HG03378 (cell line): Measurements from ENCODE around the gene GPR150.
"Not testable (repeated sequence)": the region's sequence is repeated elsewhere in the genome, so short reads cannot be mapped to it uniquely, and the experiment has no call there.

Experiments used
- ATAC-seq: cut with Tn5 transposase; IDR thresholded peaks from one replicate; pipeline ENCODE4 v1.9.1; 2021; ENCODE audit warnings: mild to moderate bottlenecking, moderate library complexity; ENCODE audit not compliant: unreplicated experiment

GPR150 gene

DNA sequence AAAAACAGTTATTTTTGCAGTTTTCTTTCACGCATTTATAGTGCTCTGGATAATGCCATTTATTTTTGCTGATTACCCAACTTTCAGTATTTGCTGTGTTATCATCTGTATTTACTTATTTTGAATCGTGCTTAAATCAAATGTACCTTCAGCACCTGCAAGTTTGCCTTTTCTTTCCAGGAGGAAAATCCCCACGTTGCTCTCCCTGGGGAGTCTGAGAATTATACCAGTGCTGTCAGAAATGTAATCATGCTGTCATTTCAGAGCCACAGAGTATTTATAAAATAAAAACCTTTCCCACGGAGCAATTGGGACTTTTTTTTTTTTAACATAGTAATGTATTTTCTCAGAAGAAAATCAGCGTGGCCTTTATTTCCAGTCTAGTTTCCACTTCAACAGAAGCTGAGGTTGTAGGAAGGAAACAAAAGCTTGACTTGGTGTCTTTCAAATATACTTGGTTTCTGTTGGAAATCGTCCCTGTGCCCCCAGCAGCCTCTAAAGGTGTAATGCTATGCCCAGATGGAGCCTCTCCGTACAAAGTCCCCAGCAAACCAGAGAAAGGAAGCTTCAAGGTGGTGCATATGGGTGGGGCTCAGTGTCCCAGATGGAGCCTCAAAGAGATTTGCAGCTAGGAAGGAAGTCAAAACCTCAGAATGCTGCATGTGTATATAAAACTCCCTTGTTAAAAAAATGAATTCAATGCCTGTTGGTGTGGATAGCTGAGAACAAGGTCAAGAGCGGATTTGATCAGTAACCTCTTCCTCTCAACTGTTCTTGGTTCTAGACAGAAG, 2.1 kb downstream of the GPR150 start:
- no peak for ATAC-seq

DNA sequence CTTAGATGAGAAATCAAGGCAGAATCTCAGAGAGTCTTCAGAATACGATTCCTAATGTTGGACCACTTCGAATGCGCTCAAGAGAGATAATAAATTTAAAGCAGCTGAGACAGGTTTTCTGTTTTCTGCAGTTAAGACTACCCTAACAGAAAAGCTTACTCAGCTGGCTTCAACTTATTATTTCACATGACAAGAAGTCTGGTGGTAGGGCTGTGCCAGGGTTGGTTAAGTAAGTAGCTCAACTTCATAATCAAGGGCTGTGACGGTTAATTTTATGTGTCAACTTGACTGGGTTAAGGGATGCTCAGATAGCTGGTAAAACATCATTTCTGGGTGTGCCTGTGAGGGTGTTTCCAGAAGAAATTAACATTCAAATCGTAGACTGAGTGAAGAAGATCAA, 3.8 kb downstream of the GPR150 start:
- ATAC-seq: no peak

DNA sequence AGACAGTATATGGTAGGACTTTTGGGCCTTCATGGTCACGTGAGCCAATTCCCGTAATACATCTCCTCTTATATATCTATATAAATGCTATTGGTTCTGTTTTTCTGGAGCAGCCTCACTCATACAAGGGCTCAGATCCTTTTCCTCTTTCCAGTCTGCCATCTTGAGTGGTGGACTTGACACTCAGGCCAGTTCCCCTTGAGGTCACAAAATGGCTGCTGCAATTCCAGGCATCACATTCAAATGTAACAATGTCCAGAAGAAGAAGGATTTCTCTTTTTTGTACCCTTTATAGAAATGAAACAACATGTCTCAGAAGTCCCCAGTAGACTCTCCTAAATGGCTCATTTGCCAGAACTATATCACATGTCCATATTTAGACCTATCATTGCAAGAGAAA, 4.5 kb downstream of the GPR150 start:
- ATAC-seq: no peak

DNA sequence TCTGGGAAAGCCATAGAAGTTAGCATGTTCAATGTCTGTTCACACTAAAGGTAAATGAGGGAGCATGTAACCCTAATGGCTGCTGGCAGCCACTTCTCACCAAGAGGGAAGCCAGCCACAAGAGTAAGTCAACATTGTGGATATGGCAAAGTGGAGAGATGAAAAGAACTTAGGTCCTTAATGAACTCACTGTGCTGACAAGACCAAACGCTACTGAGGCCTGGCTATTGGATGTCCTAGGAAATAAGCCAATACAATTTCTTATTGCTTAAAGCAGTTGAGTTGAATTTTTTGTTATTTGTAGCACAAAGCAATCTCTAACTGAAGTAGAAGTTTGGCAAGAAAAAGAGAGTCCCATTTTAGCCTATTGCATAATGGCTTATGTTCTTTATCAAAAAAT, 6.8 kb downstream of the GPR150 start:
- ATAC-seq: no peak

DNA sequence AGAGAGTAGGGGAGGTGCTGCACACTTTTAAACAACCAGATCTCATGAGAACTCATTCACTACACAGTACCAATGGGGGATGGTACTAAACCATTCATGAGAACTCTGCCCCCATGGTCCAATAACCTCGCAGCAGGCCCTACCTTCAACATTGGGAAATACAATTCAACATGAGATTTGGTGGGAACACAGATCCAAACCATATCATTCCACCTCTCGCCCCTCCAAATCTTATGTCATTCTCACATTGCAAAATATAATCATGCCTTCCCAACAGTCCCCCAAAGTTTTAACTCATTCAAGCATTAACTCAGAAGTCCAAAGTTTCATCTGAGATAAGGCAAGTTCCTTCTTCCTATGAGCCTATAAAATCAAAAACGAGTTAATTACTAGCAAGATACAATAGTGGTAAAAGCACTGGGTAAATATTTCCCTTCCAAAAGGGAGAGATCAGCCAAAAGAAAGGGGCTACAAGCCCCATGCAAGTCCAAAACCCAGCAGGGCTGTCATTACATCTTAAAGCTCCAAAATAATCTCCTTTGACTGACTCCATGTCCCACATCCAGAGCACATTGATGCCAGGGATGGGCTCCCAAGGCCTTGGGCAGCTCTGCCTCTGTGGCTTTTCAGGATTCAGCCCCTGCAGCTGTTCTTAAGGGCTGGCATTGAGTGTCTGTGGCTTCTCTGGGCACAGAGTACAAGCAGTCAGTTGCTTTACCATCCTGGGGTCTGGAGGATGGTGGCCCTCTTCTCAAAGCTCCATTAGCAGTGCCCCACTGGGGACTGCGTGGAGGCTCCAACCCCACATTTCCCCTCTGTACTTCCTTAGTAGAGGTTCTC, 8.3 kb downstream of the GPR150 start:
- ATAC-seq: no peak

DNA sequence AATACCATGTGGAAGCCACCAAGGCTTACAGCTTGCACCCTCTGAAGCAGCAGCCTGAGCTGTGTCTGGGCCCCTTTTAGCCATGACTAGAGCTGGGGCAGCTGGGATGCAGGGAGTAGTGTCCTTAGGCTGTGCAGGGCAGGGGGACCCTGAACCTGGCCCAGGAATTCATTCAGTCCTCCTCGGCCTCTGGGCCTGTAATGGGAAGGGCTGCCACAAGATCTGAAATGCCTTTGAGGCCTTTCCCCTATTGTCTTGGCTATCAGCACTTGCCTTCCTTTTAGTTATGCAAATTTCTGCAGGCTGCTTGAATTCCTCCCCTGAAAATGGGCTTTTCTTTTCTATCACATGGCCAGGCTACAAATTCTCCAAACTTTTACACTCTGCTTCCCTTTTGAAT, 9.0 kb downstream of the GPR150 start:
- ATAC-seq: no peak

DNA sequence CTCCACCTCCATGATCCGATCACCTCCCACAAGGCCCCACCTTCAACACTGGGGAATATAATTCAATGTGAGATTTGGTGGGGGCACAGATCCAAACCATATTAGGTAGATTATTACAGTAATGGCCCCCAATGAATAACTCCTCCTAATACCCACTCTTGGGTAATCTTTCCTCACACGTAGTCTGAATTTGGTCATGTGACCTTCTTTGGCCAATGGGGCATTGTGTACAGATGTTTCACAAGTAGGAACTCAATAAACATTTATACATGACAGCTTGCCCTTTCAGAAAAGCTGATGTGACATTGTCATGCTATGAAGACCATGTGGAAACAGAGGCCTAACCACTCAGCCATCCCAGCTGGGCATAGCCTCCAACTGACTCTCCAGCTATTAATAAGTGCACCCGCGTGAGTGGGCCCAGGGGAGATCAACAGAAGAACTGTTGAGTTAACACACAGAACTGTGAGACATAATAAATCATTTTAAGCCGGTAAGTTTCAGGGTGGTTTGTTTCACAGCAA, 10.6 kb downstream of the GPR150 start:
- ATAC-seq: no peak

DNA sequence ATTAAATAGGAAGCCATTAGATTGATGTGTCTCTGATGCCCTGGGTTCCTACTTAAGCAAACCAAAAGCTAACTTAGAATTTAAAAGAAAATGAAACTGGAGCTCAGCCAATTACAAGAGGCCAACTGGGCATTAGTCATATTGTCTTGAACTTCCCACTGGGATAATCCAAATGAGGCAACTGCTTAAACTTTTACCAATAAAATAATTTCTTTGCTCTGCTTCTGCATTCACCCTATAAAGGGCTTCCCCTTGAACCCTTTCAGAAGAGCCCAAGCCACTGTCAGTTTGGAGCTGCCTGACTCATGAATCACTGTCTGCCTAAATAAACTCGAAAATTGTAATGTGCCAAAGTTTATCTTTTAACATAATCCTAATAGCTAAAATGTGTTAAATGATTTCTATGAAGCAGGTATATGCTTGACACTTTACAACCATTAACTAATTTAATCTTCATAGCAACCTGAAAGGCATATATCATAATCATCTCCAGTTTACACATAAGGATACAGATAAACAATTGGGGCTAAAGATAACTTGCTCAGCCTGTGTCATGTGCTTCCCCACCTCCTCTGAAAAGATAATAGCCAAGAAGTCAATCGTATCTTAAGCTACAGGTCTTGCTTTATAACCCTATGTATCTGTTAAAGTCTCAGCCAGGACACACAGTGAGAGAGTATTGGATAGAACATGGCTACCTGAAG, 11.5 kb downstream of the GPR150 start:
- ATAC-seq: peak; percentile 13

DNA sequence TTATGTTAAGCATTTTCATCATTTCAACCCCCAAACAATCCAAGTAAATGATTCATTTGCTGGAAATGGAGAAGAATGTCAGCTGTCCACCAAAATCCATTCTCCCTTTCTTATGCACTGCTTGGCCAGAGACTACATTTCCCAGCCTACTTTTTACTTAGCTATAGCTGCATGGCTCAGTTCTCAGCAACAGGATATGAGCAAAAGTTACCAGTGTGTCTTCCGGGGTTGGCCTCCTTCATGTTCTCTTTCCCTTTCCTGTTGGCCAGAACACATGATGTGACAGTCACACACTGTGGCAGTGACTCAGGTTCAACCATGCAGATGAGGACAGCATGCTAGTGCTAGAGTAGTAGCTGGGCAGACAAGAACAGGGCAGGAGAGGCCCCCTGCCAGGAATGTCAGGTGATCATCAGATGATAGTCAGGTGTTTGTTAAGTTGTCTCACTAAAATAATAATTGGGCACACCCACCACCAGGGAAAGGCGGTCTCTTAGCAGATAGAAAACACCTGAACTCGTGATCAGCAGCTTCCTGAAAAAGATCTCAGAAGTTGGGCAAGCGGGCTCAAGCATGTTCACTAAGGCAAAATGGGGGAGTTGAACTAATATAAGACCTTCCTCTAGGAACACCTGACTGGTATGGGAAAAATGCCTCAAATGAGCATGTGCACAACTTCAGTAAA, 12.2 kb downstream of the GPR150 start:
- ATAC-seq: peak; percentile 97

DNA sequence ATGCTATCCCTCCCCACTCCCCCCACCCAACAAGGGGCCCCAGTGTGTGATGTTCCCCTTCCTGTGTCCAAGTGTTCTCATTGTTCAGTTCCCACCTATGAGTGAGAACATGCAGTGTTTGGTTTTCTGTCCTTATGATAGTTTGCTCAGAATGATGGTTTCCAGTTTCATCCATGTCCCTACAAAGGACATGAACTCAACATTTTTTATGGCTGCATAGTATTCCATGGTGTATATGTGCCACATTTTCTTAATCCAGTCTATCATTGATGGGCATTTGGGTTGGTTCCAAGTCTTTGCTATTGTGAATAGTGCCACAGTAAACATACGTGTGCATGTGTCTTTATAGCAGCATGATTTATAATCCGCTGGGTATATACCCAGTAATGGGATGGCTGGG, 13.1 kb downstream of the GPR150 start:
- not testable (repeated sequence) for ATAC-seq

DNA sequence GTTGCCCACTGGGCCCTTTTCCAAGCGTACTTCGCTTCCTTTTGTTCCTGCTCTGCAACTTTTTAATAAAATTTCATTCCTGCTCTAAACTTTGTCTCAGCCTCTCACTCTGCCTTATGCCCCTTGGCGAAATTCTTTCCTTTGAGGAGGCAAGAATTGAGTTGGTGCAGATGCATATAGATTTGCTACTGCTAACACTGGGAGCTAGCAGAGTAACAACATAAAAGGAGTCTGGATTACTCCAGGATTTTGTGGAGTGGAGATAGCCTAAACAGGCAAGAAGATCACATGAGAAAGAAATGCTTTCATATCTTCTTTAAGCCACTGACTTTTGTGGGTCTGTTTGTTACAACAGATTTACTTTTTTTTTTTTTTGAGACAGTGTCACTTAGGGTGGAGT, 13.8 kb downstream of the GPR150 start:
- no peak for ATAC-seq

DNA sequence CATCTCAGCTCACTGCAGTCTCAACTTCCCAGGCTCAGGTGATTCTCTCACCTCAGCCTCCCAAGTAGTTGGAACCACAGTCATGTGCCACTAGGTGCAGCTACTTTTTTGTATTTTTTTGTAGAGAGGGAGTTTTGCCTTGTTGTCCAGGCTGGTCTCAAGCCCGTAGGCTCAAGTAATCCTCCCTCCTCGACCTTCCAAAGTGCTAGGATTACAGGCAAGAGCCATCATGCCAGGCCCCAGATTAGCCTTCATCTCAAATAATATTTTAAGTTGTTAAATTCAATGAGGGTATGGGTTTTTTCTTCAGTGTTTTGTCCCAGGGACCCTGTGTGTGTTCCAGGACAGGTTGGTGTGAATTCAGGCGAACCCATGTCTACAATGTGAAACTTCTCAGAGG, 14.2 kb downstream of the GPR150 start:
- ATAC-seq: no peak

DNA sequence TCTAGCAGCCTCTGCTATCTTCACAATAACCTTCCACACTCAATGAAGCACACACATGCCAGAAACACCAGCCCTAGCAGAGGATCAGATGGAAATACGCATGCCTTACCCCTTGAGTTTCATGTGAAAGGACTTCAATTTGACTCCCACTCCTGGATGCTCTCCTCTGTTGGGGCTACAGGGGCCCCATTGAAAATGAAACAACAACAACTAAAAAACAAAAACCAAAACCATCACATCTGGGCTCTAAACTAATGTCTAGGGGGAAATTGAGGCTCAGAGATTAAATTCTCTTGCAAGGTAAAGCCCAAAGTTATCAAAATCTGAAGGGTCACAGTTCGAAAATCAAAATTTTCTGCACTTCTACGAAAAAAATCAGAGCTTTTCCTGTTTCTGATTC, 18.7 kb downstream of the GPR150 start:
- no peak for ATAC-seq

DNA sequence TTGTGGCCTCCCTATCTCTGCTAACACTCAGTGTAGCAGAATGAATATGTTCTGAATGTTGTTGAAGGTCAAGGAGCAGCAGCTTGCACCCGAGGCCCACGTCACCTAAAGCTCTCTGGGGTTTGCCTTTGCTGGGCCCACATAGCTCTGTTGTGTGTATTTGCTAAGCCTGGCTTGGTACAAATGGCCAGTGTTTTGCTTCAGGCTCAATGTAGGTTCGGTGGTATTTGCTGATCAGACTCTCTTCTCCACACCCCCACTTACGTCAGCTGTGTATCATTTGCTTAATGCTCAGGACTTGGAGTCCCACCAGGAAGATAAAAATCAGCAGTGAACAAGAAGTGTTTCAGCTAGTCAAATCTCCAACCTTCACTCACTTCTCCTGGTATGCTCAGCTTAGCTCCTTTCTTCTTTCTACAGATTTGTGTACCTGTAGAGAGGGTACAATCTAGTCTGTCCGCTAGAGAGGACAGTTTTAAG, 21.9 kb downstream of the GPR150 start:
- no peak for ATAC-seq

DNA sequence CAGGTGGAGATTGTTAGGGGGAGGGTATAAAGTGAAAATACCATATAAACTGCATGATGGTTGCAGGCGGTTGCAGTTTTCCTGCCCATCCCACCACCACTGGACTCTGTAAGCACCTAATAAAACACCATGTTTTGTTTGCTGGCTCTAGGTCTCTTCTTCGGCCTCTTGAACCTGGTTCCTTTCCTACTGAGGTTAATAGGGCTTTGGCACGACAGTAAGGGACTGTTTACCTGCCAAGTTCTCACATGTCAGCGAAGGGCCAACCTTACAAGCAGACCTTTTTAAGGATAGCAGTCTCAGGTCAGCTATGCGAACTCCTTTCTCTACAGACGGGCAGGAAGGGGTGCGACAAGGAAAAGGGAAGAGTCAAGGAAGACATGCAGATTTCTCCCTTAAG, 23.3 kb downstream of the GPR150 start:
- no peak for ATAC-seq

DNA sequence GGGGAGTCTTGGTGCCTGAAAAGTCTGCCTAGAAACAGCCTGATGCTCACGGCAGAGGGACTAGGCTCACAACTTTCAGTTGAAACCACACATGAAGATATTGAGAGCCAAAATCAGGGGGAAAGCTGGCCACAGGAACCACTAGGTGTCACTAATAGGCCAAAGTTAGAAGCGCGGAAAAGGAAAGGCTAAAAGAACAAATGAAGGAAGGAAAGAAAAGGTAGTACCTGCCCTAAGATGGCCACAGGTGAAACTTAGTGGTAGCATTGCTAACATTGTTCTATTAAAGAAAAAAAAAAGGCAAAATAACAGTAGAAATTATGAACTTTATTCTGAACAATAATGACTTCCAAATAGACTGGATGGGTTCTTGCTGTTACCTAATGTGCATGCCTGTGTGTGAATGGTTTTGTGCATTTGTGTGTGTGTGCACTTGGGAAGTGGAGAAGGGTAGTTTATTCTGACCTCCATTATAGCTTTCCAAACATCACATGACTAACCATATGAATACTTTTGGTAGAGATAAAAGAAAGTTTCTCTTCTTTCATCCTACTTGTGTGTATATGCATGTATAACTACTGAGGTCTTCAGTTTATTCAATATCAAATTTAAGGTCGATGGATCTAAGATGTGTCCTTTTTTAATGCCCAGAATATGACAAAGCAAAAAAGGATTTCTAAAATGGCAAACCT, 24.6 kb downstream of the GPR150 start:
- ATAC-seq: peak; percentile 59

DNA sequence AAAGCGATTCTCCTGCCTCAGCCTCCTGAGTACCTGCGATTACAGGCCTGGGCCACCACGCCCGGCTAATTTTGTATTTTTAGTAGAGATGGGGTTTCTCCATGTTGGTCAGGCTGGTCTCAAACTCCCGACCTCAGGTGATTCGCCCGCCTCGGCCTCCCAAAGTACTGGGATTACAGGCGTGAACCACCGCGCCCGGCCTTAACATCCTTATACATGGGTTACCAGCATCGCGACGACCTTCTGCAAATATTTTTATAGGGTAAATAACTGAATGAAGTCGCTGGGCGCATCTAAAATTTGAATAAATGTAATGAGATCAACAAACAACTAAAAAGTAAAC, 26.3 kb downstream of the GPR150 start:
- ATAC-seq: not testable (repeated sequence)

DNA sequence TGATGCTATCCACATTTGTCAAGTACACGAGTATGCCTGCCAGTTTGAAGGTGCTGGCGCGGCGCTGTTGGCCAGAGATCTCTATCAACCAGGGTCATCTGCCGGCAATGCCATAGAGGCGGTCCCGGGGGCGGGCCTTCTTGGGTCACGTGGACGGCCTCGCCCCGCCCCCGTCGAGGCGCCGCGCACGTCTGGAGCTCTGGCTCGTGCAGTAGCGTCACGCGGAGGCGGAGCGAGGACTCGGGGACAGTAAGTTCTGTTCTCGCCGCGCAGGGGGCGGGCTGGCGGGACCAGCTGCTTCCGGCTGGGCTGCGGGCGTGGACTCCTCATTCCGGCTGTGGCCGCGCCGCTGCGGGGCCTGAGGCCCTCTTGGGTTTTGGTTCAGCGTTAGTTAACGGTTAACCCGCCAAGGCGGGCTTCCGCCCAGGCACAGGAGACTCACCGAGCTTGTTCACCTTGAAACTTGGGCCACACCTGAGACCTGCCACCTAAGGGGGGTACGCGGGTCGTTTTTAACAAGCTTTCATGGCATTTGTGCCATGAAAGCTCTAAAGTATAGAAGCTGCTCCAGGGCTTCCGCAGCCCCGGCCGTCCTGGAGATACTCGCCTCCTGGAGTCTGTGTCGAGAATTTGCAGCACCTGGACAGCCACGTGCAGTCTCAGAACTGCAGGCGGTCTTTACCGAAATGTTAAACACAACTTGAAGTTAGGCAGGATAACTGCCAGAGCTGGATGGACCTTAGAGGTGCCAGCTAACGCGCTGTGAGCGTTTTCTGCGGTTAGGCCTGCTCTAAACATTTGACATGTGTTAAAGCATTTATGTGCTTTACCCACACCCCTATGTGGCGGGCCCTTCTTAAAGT, 26.9 kb downstream of the GPR150 start, which contains the start of gene RFESD:
Gene RFESD, plus strand, starts transcription at position 209 of the 863 bp plus-strand sequence. CDS start 5,495 bp downstream, outside the sequence.
- ATAC-seq: peak; percentile 94
